ENCODE results near the gene FOXF1.

DNA sequence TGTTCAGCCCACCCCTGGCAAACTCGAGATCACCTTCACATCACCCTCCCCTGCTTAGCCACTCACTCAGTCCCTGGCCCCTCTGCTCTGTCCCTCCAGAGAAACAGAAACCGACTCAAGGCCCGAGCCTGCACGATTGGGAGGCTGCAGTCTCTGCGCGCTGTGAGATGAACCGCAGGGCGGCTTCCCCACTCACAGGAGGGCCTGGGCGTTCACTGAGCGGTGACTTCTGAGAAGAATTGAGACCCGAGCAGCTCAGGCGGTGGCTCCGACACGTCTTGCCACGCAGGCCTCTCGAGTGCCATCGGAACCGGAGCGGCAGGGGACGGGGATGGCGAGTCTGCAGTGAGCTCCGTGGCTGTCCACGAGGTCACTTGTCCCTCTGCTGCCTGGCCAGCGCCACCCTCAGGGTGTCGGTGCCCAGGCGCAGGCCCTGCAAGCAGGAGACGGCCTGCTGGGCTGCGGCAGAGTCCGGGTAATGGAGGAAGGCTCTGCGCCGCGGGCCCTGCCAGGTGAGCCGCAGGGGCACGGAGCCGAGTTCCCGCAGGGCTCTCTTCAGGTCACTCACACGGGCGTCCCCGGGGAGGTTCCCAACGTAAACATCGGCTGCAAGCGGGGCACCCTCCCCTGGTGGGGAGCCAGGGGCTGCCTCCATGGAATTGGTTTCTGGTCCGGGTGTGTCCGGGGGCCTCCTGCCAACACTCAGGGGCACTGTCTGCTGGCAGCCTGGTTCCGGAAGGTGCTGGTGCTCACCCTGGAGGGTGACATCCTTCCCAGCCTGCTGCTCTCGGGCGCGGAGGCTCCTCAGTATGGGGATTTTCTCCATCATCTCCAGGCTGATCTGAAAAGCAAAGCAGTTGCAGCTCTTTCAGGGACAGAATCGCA is 21.6 kb downstream of the FOXF1 start:
- TF ChIP-seq, protein P1, sequence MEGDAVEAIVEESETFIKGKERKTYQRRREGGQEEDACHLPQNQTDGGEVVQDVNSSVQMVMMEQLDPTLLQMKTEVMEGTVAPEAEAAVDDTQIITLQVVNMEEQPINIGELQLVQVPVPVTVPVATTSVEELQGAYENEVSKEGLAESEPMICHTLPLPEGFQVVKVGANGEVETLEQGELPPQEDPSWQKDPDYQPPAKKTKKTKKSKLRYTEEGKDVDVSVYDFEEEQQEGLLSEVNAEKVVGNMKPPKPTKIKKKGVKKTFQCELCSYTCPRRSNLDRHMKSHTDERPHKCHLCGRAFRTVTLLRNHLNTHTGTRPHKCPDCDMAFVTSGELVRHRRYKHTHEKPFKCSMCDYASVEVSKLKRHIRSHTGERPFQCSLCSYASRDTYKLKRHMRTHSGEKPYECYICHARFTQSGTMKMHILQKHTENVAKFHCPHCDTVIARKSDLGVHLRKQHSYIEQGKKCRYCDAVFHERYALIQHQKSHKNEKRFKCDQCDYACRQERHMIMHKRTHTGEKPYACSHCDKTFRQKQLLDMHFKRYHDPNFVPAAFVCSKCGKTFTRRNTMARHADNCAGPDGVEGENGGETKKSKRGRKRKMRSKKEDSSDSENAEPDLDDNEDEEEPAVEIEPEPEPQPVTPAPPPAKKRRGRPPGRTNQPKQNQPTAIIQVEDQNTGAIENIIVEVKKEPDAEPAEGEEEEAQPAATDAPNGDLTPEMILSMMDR (IDR thresholded peaks at IDR 0.05), result no peak
- no peak for TF ChIP-seq EZH2 (IDR thresholded peaks at IDR 0.05)
- no peak for TF ChIP-seq EZH2phosphoT487 (IDR thresholded peaks at IDR 0.05)

Measured in neural progenitor cell (in vitro differentiated cells).